ENCODE data around the gene P3H3. TPM values are rescaled to one million over a fixed set of nuclear protein-coding genes. Genes with fewer than 3 reads are reported as not detected.

Gene P3H3
- total RNA-seq, 6 experiments from 2014 or later, result 0.98 to 2.1 (median 1.5) TPM

DNA sequence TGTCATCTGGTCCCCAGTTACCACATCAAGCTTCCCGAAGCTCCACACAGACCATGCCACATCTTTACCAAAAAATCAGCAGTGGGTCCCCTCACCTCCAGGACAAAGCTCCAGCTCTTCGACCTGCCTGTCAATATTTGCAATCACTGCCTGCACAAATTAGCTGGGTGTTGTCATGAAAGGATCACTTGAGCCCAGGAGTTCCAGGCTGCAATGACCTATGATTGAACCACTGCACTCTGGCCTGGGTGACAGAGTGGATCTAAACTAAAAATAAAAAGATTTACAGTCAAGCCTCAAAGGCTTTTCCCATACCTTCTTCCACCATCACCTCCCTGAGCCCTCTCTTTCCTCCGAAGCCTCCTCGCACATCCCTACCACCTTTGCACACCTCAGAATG, 31.6 kb upstream of the P3H3 start:
- ATAC-seq (peak in 1 of 4 donors; percentile 35), DNase-seq (no peak)
- Histone ChIP-seq H3K27ac (no peak overlapping the region), H3K27me3 (no peaks in the 10 kb centered on the region), H3K36me3 (no peaks in the 10 kb centered on the region), H3K4me1 (no peaks in the 10 kb centered on the region), H3K4me3 (no peak overlapping the region), H3K9me3 (no peaks in the 10 kb centered on the region)
- TF ChIP-seq, protein P1, sequence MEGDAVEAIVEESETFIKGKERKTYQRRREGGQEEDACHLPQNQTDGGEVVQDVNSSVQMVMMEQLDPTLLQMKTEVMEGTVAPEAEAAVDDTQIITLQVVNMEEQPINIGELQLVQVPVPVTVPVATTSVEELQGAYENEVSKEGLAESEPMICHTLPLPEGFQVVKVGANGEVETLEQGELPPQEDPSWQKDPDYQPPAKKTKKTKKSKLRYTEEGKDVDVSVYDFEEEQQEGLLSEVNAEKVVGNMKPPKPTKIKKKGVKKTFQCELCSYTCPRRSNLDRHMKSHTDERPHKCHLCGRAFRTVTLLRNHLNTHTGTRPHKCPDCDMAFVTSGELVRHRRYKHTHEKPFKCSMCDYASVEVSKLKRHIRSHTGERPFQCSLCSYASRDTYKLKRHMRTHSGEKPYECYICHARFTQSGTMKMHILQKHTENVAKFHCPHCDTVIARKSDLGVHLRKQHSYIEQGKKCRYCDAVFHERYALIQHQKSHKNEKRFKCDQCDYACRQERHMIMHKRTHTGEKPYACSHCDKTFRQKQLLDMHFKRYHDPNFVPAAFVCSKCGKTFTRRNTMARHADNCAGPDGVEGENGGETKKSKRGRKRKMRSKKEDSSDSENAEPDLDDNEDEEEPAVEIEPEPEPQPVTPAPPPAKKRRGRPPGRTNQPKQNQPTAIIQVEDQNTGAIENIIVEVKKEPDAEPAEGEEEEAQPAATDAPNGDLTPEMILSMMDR (IDR thresholded peaks at IDR 0.05), result no peak
- no peak for TF ChIP-seq POLR2A (IDR thresholded peaks at IDR 0.05)
- WGBS (ENCODE audit: insufficient coverage, low coverage, low lambda C conversion rate, missing lambda C conversion rate), result 70% methylated on average over 4 of the region's 4 CpGs
- intact Hi-C loops (cut with DNase I), result no loop called here

DNA sequence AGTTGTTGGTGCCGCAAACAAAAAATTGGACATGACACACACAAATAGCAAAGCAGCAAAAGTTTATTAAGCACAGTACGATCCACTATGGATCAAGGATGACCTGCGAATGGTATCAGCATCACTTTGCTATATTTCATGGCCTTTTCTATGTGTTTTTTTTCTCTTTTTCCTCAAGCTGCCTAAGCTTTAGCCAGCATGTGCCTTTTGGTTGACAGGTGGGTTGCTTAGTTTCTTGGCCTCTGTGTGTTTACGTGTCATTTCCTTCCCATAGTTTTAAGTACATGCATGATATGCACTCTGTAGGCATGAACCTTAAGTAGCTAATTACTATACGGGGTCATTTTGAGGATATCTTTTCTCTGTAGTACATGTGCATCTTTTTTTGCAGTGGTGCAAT, 29.1 kb upstream of the P3H3 start:
- no peak overlapping the region for H3K4me3 ChIP-seq
- H3K36me3 ChIP-seq, result no peaks in the 10 kb centered on the region
- intact Hi-C loops (cut with DNase I), result no loop called here
- H3K27me3 ChIP-seq, result no peaks in the 10 kb centered on the region
- no peak for TF ChIP-seq POLR2A (IDR thresholded peaks at IDR 0.05)
- TF ChIP-seq, protein P1 (IDR thresholded peaks at IDR 0.05), result no peak
- no peak for ATAC-seq
- DNase-seq, result no peak
- H3K27ac ChIP-seq, result no peak overlapping the region
- WGBS (ENCODE audit: insufficient coverage, low coverage, low lambda C conversion rate, missing lambda C conversion rate), result 70% methylated on average over 4 of the region's 5 CpGs
- H3K4me1 ChIP-seq, result no peaks in the 10 kb centered on the region
- no peaks in the 10 kb centered on the region for H3K9me3 ChIP-seq

DNA sequence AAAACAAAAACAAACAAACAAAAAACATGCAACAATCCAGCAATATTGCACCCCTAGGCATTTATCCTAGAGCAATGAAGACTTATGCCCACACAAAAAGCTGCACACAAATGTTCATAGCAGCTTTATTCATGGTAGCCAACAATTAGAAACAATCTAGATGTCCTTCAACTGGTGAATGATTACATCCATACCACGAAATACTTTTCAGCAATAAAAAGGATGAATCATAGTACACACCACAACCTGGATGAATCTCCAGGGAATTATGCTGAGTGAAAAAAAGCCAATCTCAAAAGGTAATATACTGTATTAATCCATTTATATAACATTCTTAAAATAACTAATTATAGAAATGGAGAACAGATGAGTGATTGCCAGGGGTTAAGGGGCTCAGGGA, 21.0 kb upstream of the P3H3 start:
- TF ChIP-seq POLR2A (IDR thresholded peaks at IDR 0.05), result no peak
- TF ChIP-seq, protein P1 (IDR thresholded peaks at IDR 0.05), result no peak
- Histone ChIP-seq H3K4me3 (no peak overlapping the region), H3K36me3 (no peaks in the 10 kb centered on the region), H3K27me3 (no peaks in the 10 kb centered on the region), H3K9me3 (no peaks in the 10 kb centered on the region), H3K4me1 (no peaks in the 10 kb centered on the region), H3K27ac (no peak overlapping the region)
- DNase-seq (no peak), ATAC-seq (no peak)
- WGBS (ENCODE audit: insufficient coverage, low coverage, low lambda C conversion rate, missing lambda C conversion rate), result 67% methylated on average over 1 of the region's 1 CpG
- intact Hi-C loops (cut with DNase I), result no loop called here

DNA sequence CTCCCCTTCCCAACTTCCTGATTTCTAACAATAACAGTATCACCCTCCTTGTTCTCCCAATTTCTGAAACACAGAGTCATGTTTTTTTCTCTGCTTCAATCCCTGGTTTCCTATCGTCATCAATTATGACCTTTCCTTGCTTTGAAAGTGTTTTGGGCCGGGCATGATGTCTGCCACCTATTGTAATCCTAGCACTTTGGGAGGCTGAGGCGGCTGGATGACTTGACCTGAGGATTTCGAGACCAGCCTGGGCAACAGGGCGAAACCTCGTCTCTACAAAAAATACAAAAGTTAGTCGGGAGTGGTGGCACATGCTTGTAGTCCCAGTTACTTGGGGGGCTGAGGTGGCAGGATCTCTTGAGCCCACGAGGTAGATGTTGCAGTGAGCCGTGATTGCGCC, 19.2 kb upstream of the P3H3 start:
- intact Hi-C loops (cut with DNase I), result no loop called here
- Histone ChIP-seq H3K27me3 (no peaks in the 10 kb centered on the region), H3K4me3 (no peak overlapping the region), H3K36me3 (no peaks in the 10 kb centered on the region), H3K27ac (no peak overlapping the region), H3K9me3 (no peaks in the 10 kb centered on the region), H3K4me1 (no peaks in the 10 kb centered on the region)
- WGBS (ENCODE audit: insufficient coverage, low coverage, low lambda C conversion rate, missing lambda C conversion rate), result 65% methylated on average over 6 of the region's 10 CpGs
- DNase-seq, result no peak
- TF ChIP-seq, protein P1 (IDR thresholded peaks at IDR 0.05), result no peak
- TF ChIP-seq POLR2A (IDR thresholded peaks at IDR 0.05), result no peak
- no peak for ATAC-seq

DNA sequence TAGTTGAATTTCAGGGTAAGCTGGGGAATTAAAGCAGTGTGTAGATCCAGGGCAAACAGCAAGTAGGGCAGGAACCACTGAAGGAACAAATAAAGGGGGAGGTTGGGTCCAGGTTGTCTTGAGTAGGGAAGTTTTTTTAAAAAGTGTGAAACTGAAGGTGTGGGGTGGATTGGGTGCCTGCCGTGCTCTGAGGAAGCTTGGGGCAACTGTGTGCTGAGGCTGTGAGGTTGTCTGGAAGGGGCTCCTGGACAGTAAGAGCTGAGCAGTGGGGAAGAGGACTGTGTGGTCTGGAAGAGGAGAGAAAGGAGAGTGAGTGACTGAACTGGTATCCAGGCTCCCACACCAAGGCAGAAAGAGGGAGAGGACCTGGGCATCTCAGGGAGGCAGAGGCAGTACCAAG, 17.4 kb upstream of the P3H3 start:
- H3K4me3 ChIP-seq, result no peak overlapping the region
- H3K36me3 ChIP-seq, result no peaks in the 10 kb centered on the region
- WGBS (ENCODE audit: insufficient coverage, low coverage, low lambda C conversion rate, missing lambda C conversion rate), result 75% methylated on average over 1 of the region's 1 CpG
- H3K27me3 ChIP-seq, result no peaks in the 10 kb centered on the region
- ATAC-seq (peak in 1 of 4 donors; percentile 12), DNase-seq (no peak)
- H3K9me3 ChIP-seq, result no peaks in the 10 kb centered on the region
- H3K4me1 ChIP-seq, result no peaks in the 10 kb centered on the region
- TF ChIP-seq, protein P1 (IDR thresholded peaks at IDR 0.05), result no peak
- no peak for TF ChIP-seq POLR2A (IDR thresholded peaks at IDR 0.05)
- intact Hi-C loops (cut with DNase I), result no loop called here
- H3K27ac ChIP-seq, result no peak overlapping the region
